Glutamatergic neuron (in vitro differentiated cells): ENCODE results near the gene NEXN. TPM values are rescaled to one million over a fixed set of nuclear protein-coding genes. Genes with fewer than 3 reads are reported as not detected.

ENCODE experiments used
- DNase-seq: peaks from one replicate; pipeline ENCODE4 v3.0.0; 2022
- H3K27ac Mint-ChIP-seq: one replicate; pipeline ENCODE4 v1.8.0; 2020; ENCODE audit warnings: mild to moderate bottlenecking, mixed read lengths, inconsistent platforms; ENCODE audit not compliant: unreplicated experiment
- H3K27me3 Mint-ChIP-seq: one replicate; pipeline ENCODE4 v1.8.0; 2020; ENCODE audit warnings: mild to moderate bottlenecking, moderate library complexity, mixed read lengths, inconsistent platforms; ENCODE audit not compliant: unreplicated experiment
- H3K36me3 Mint-ChIP-seq: one replicate; pipeline ENCODE4 v1.8.0; 2020; ENCODE audit warnings: mild to moderate bottlenecking, mixed read lengths, inconsistent platforms; ENCODE audit not compliant: unreplicated experiment
- H3K4me1 Mint-ChIP-seq: one replicate; pipeline ENCODE4 v1.8.0; 2020; ENCODE audit warnings: mild to moderate bottlenecking, low read depth, mixed read lengths, inconsistent platforms; ENCODE audit not compliant: unreplicated experiment
- H3K4me3 Mint-ChIP-seq: one replicate; pipeline ENCODE4 v1.8.0; 2020; ENCODE audit warnings: mild to moderate bottlenecking, mixed read lengths, inconsistent platforms; ENCODE audit not compliant: unreplicated experiment
- H3K9me3 Mint-ChIP-seq: one replicate; pipeline ENCODE4 v1.8.0; 2020; ENCODE audit warnings: mild to moderate bottlenecking, moderate library complexity, mixed read lengths, inconsistent platforms; ENCODE audit not compliant: unreplicated experiment
- total RNA-seq: library from RNA; stranded (reverse); fragmentation: NEBNext Ultra II Directional; extraction: Animal tissue kit (Norgen Biotek cat#: 25700); gene quantifications from one replicate; pipeline ENCODE4 v1.2.1, GENCODE V29; 2021; ENCODE audit not compliant: unreplicated experiment
- TF ChIP-seq, protein P1 (sequence below): fragments of 200-600 bp; sonication (generic); IDR thresholded peaks from one replicate; pipeline ENCODE4 v1.5.0; 2021; ENCODE audit not compliant: partially characterized antibody, unreplicated experiment

NEXN gene
- total RNA-seq, 1 donor from 2014 or later, result 0.76 TPM

DNA sequence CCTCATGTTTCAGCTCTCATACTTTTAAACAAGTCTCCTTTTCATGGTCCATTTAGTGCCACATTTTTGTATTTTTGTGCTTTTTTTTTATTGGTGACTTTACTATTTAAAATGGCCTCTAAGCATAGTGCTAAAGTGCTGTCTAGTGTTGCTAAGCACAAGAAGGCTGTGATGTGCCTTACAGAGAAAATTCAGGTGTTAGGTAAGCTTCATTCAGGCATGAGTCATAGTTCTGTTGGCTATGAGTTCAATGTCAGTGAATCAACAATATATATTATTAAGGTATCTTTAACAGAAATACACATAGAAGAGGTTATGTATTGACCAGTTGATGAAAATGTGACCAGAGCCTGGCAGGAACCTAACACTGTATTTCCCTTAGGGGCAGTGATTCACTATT, 103.2 kb downstream of the NEXN start:
- no peak overlapping the region for H3K4me3 Mint-ChIP-seq
- no peaks in the 10 kb centered on the region for H3K36me3 Mint-ChIP-seq
- H3K9me3 Mint-ChIP-seq, result no peaks in the 10 kb centered on the region
- no peak overlapping the region for H3K27ac Mint-ChIP-seq
- H3K4me1 Mint-ChIP-seq, result no peaks in the 10 kb centered on the region
- DNase-seq, result no peak
- TF ChIP-seq, protein P1, sequence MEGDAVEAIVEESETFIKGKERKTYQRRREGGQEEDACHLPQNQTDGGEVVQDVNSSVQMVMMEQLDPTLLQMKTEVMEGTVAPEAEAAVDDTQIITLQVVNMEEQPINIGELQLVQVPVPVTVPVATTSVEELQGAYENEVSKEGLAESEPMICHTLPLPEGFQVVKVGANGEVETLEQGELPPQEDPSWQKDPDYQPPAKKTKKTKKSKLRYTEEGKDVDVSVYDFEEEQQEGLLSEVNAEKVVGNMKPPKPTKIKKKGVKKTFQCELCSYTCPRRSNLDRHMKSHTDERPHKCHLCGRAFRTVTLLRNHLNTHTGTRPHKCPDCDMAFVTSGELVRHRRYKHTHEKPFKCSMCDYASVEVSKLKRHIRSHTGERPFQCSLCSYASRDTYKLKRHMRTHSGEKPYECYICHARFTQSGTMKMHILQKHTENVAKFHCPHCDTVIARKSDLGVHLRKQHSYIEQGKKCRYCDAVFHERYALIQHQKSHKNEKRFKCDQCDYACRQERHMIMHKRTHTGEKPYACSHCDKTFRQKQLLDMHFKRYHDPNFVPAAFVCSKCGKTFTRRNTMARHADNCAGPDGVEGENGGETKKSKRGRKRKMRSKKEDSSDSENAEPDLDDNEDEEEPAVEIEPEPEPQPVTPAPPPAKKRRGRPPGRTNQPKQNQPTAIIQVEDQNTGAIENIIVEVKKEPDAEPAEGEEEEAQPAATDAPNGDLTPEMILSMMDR, result no peak
- peaks cover 1% of the 10 kb centered on the region for H3K27me3 Mint-ChIP-seq

Other genes starting within 250 kb of the NEXN start
- 36.7 TPM for gene ZZZ3, start 206.0 kb upstream of the NEXN start, total RNA-seq
- gene USP33, start 128.8 kb upstream of the NEXN start, total RNA-seq, result 84.0 TPM
- 10.2 TPM for gene MIGA1, start 109.0 kb upstream of the NEXN start, total RNA-seq
- 243 TPM for gene FUBP1, start 90.4 kb downstream of the NEXN start, total RNA-seq
- 20.1 TPM for gene DNAJB4, start 116.3 kb downstream of the NEXN start, total RNA-seq
- gene GIPC2, start 157.3 kb downstream of the NEXN start, total RNA-seq, result not detected